Measurements from ENCODE around the gene PSMF1. TPM values are rescaled to one million over a fixed set of nuclear protein-coding genes. Genes with fewer than 3 reads are reported as not detected.

Gene PSMF1
- total and polyA plus RNA-seq, 2 experiments from 2014 or later: 73.7 to 84.2 TPM

GRCh38 chr20:1199964-1200363, 81.6 kb downstream of the PSMF1 start:
- no peak overlapping the region for H3K4me3 ChIP-seq
- H3K4me2 ChIP-seq: no peak overlapping the region
- no peaks in the 10 kb centered on the region for H3F3A ChIP-seq (replicated peaks; ENCODE audit: low read depth)
- DNase-seq (ENCODE audit: low spot score) (no peak), ATAC-seq (no peak)
- no peaks in the 10 kb centered on the region for H3K9me2 ChIP-seq (ENCODE audit: insufficient read depth)
- Mint-ChIP-seq H3K4me1 (no peaks in the 10 kb centered on the region), H3K9me3 (no peaks in the 10 kb centered on the region), H3K27me3 (ENCODE audit: insufficient read depth, low read depth, poor library complexity) (peaks cover 3% of the 10 kb centered on the region), H3K27ac (no peak overlapping the region), H3K4me3 (no peak overlapping the region), H3K36me3 (ENCODE audit: low read depth) (no peaks in the 10 kb centered on the region)
- no peak overlapping the region for H2AFZ ChIP-seq
- H3K27ac ChIP-seq (ENCODE audit: low read depth): no peak overlapping the region
- H3K27me3 ChIP-seq (ENCODE audit: insufficient read depth): no peaks in the 10 kb centered on the region
- H4K20me1 ChIP-seq (replicated peaks; ENCODE audit: insufficient read depth): no peaks in the 10 kb centered on the region
- H3K79me2 ChIP-seq (replicated peaks; ENCODE audit: insufficient read depth): no peaks in the 10 kb centered on the region
- H3K4me1 ChIP-seq (ENCODE audit: insufficient read depth): no peaks in the 10 kb centered on the region
- TF ChIP-seq ETS1 (IDR thresholded peaks at IDR 0.05) (no peak), EZH2phosphoT487 (IDR thresholded peaks at IDR 0.05; ENCODE audit: unreplicated experiment) (no peak)
- H3K36me3 ChIP-seq (ENCODE audit: insufficient read depth): no peaks in the 10 kb centered on the region

GRCh38 chr20:1202762-1203504, 84.5 kb downstream of the PSMF1 start, which contains the start of gene C20orf202:
Gene C20orf202 (plus strand): TSS chr20:1203454. CDS start chr20:1203586, 132 bp downstream.
- no peak for DNase-seq (ENCODE audit: low spot score)
- Mint-ChIP-seq H3K4me1 (no peaks in the 10 kb centered on the region), H3K27me3 (ENCODE audit: insufficient read depth, low read depth, poor library complexity) (peaks cover 3% of the 10 kb centered on the region), H3K27ac (no peak within 1 kb of the TSS), H3K9me3 (no peaks in the 10 kb centered on the region), H3K4me3 (no peak within 1 kb of the TSS), H3K36me3 (ENCODE audit: low read depth) (no peaks in the 10 kb centered on the region)
- no peaks in the 10 kb centered on the region for H3K4me1 ChIP-seq (ENCODE audit: insufficient read depth)
- no peaks in the 10 kb centered on the region for H3K27me3 ChIP-seq (ENCODE audit: insufficient read depth)
- TF ChIP-seq CTCF (conservative IDR thresholded peaks at IDR 0.05; ENCODE audit: low read depth in 2 of 2) (no peak), ZNF462 (CRISPR knock-in tag; IDR thresholded peaks at IDR 0.05) (no peak), ZNF331 (CRISPR knock-in tag; IDR thresholded peaks at IDR 0.05; ENCODE audit: low read depth) (no peak), ZNF114 (CRISPR knock-in tag; IDR thresholded peaks at IDR 0.05) (no peak)
- no peak within 1 kb of the TSS for H3K27ac ChIP-seq (ENCODE audit: low read depth)
- no peak for ATAC-seq
- H3K4me3 ChIP-seq: no peak within 1 kb of the TSS
- no peaks in the 10 kb centered on the region for H3F3A ChIP-seq (replicated peaks; ENCODE audit: low read depth)
- no peak within 1 kb of the TSS for H2AFZ ChIP-seq
- H3K4me2 ChIP-seq: no peak within 1 kb of the TSS
- H4K20me1 ChIP-seq (replicated peaks; ENCODE audit: insufficient read depth): no peaks in the 10 kb centered on the region; the same call in 1 of the 2 replicates
- H3K9me2 ChIP-seq (ENCODE audit: insufficient read depth): no peaks in the 10 kb centered on the region
- no peaks in the 10 kb centered on the region for H3K79me2 ChIP-seq (replicated peaks; ENCODE audit: insufficient read depth)
- H3K36me3 ChIP-seq (ENCODE audit: insufficient read depth): no peaks in the 10 kb centered on the region
